ENCODE measurements around the gene CARNS1.

DNA sequence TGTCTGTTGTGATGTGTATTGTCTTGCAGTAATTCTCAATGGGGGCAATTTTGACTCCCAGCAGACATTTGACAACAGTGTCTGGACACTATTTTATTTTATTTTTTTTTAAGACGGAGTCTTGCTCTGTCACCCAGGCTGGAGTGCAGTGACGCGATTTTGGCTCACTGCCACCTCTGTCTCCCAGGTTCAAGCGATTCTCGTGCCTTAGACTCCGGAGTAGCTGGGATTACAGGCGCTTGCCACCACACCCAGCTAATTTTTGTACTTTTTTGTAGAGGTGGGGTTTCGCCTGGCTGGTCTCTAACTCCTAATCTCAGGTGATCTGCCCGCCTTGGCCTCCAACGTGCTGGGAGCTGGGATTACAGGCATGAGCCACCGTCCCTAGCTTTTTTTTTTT is 14.2 kb downstream of the CARNS1 start:
- TF ChIP-seq POLR2AphosphoS5 (IDR thresholded peaks at IDR 0.05) (no peak), POLR2A (IDR thresholded peaks at IDR 0.05) (no peak), EP300 (IDR thresholded peaks at IDR 0.05; ENCODE audit: low read depth) (no peak)
- TF ChIP-seq, protein P1, sequence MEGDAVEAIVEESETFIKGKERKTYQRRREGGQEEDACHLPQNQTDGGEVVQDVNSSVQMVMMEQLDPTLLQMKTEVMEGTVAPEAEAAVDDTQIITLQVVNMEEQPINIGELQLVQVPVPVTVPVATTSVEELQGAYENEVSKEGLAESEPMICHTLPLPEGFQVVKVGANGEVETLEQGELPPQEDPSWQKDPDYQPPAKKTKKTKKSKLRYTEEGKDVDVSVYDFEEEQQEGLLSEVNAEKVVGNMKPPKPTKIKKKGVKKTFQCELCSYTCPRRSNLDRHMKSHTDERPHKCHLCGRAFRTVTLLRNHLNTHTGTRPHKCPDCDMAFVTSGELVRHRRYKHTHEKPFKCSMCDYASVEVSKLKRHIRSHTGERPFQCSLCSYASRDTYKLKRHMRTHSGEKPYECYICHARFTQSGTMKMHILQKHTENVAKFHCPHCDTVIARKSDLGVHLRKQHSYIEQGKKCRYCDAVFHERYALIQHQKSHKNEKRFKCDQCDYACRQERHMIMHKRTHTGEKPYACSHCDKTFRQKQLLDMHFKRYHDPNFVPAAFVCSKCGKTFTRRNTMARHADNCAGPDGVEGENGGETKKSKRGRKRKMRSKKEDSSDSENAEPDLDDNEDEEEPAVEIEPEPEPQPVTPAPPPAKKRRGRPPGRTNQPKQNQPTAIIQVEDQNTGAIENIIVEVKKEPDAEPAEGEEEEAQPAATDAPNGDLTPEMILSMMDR (IDR thresholded peaks at IDR 0.05): no peak
